ENCODE measurements around the gene ALDH7A1. TPM values are rescaled to one million over a fixed set of nuclear protein-coding genes. Genes with fewer than 3 reads are reported as not detected.
"Not testable (repeated sequence)": the region's sequence is repeated elsewhere in the genome, so short reads cannot be mapped to it uniquely, and the experiment has no call there.

ALDH7A1 gene
- total and polyA plus RNA-seq, 7 experiments from 2014 or later, result 0.51 to 9.9 (median 3.0) TPM

- H3K27ac ChIP-seq (ENCODE audit: low read depth, low read length), result no peak overlapping the region
- H3K4me3 Mint-ChIP-seq, result no peak overlapping the region
- POLR2A ChIA-PET, result no interaction called here
Observed at GRCh38 chr5:126631920-126632319, 36.9 kb upstream of the ALDH7A1 start.

GRCh38 chr5:126628102-126628501 is 33.1 kb upstream of the ALDH7A1 start:
- Mint-ChIP-seq H3K4me1 (peaks cover 0 to 11% (median 0%) of the 10 kb centered on the region in 7 donors), H3K9me3 (no peaks in the 10 kb centered on the region), H3K27ac (peak overlapping the region in 1 of 9 donors; percentile 67), H3K36me3 (peaks cover 3 to 20% (median 6%) of the 10 kb centered on the region in 5 donors), H3K27me3 (no peaks in the 10 kb centered on the region), H3K4me3 (no peak overlapping the region)
- ATAC-seq (no peak), DNase-seq (no peak)
- intact Hi-C loops (cut with micrococcal nuclease), result no loop called here
- Histone ChIP-seq H3K4me3 (ENCODE audit: low read length) (no peak overlapping the region), H3K27ac (ENCODE audit: low read depth, low read length) (no peak overlapping the region), H3K36me3 (ENCODE audit: control insufficient read depth in 2 of 3, insufficient read depth in 3 of 3, low read length in 3 of 3) (peaks cover 4 to 26% (median 10%) of the 10 kb centered on the region in 3 experiments), H3K4me1 (ENCODE audit: control insufficient read depth in 2 of 2, insufficient read depth in 2 of 2, low read length in 2 of 2) (no peaks in the 10 kb centered on the region), H3K27me3 (ENCODE audit: control insufficient read depth in 2 of 2, insufficient read depth in 2 of 2, low read length in 2 of 2) (no peaks in the 10 kb centered on the region), H3K9me3 (ENCODE audit: control insufficient read depth in 2 of 3, low read length in 3 of 3) (no peaks in the 10 kb centered on the region)
- ChIA-PET CTCF (no interaction called here), POLR2A (no interaction called here)

More at GRCh38 chr5:126631920-126632319, 36.9 kb upstream of the ALDH7A1 start:
- no peak for ATAC-seq
- no peaks in the 10 kb centered on the region for H3K9me3 ChIP-seq (ENCODE audit: control insufficient read depth in 2 of 3, low read length in 3 of 3)
- no peak for DNase-seq
- H3K27me3 ChIP-seq (ENCODE audit: control insufficient read depth in 2 of 2, insufficient read depth in 2 of 2, low read length in 2 of 2), result no peaks in the 10 kb centered on the region
- CTCF ChIA-PET, result no interaction called here
- no peaks in the 10 kb centered on the region for H3K27me3 Mint-ChIP-seq
- no peak overlapping the region for H3K27ac Mint-ChIP-seq
- intact Hi-C loops (cut with micrococcal nuclease), result no loop called here
- no peaks in the 10 kb centered on the region for H3K9me3 Mint-ChIP-seq
- H3K4me1 ChIP-seq (ENCODE audit: control insufficient read depth in 2 of 2, insufficient read depth in 2 of 2, low read length in 2 of 2), result no peaks in the 10 kb centered on the region
- no peaks in the 10 kb centered on the region for H3K36me3 Mint-ChIP-seq
- no peaks in the 10 kb centered on the region for H3K4me1 Mint-ChIP-seq
- no peak overlapping the region for H3K4me3 ChIP-seq (ENCODE audit: low read length)
- no peaks in the 10 kb centered on the region for H3K36me3 ChIP-seq (ENCODE audit: control insufficient read depth in 2 of 3, insufficient read depth in 3 of 3, low read length in 3 of 3)

GRCh38 chr5:126624534-126624933 is 29.5 kb upstream of the ALDH7A1 start:
- CTCF ChIA-PET, result no interaction called here
- H3K4me3 Mint-ChIP-seq, result no peak overlapping the region

GRCh38 chr5:126619781-126620180 is 24.8 kb upstream of the ALDH7A1 start:
- H3K27ac Mint-ChIP-seq, result no peak overlapping the region
- ATAC-seq (no peak), DNase-seq (no peak)
- POLR2A ChIA-PET, result no interaction called here
- no peak overlapping the region for H3K4me3 ChIP-seq (ENCODE audit: low read length)
- H3K36me3 Mint-ChIP-seq, result peaks cover 0 to 23% (median 6%) of the 10 kb centered on the region in 5 donors
- intact Hi-C loops (cut with micrococcal nuclease), result no loop called here
- no peaks in the 10 kb centered on the region for H3K27me3 Mint-ChIP-seq
- peaks cover 0 to 17% (median 0%) of the 10 kb centered on the region in 7 donors for H3K4me1 Mint-ChIP-seq
- H3K4me3 Mint-ChIP-seq, result no peak overlapping the region
- peaks cover 10 to 63% (median 21%) of the 10 kb centered on the region in 3 experiments for H3K36me3 ChIP-seq (ENCODE audit: control insufficient read depth in 2 of 3, insufficient read depth in 3 of 3, low read length in 3 of 3)
- CTCF ChIA-PET, result no interaction called here
- no peaks in the 10 kb centered on the region for H3K9me3 ChIP-seq (ENCODE audit: control insufficient read depth in 2 of 3, low read length in 3 of 3)
- H3K4me1 ChIP-seq (ENCODE audit: control insufficient read depth in 2 of 2, insufficient read depth in 2 of 2, low read length in 2 of 2), result no peaks in the 10 kb centered on the region
- no peak overlapping the region for H3K27ac ChIP-seq (ENCODE audit: low read depth, low read length)
- H3K27me3 ChIP-seq (ENCODE audit: control insufficient read depth in 2 of 2, insufficient read depth in 2 of 2, low read length in 2 of 2), result no peaks in the 10 kb centered on the region
- no peaks in the 10 kb centered on the region for H3K9me3 Mint-ChIP-seq

More at GRCh38 chr5:126624534-126624933, 29.5 kb upstream of the ALDH7A1 start:
- H3K4me1 Mint-ChIP-seq, result peaks cover 0 to 11% (median 0%) of the 10 kb centered on the region in 7 donors
- H3K27ac Mint-ChIP-seq, result peak overlapping the region in 1 of 9 donors; percentile 49
- POLR2A ChIA-PET, result no interaction called here
- peaks cover 3 to 21% (median 6%) of the 10 kb centered on the region in 5 donors for H3K36me3 Mint-ChIP-seq
- Histone ChIP-seq H3K36me3 (ENCODE audit: control insufficient read depth in 2 of 3, insufficient read depth in 3 of 3, low read length in 3 of 3) (peaks cover 4 to 45% (median 20%) of the 10 kb centered on the region in 3 experiments), H3K27me3 (ENCODE audit: control insufficient read depth in 2 of 2, insufficient read depth in 2 of 2, low read length in 2 of 2) (no peaks in the 10 kb centered on the region), H3K27ac (ENCODE audit: low read depth, low read length) (no peak overlapping the region), H3K4me3 (ENCODE audit: low read length) (no peak overlapping the region), H3K9me3 (ENCODE audit: control insufficient read depth in 2 of 3, low read length in 3 of 3) (no peaks in the 10 kb centered on the region), H3K4me1 (ENCODE audit: control insufficient read depth in 2 of 2, insufficient read depth in 2 of 2, low read length in 2 of 2) (no peaks in the 10 kb centered on the region)
- intact Hi-C loops (cut with micrococcal nuclease), result no loop called here
- H3K27me3 Mint-ChIP-seq, result no peaks in the 10 kb centered on the region
- ATAC-seq (no peak), DNase-seq (no peak)
- no peaks in the 10 kb centered on the region for H3K9me3 Mint-ChIP-seq

GRCh38 chr5:126617603-126618002 is 22.6 kb upstream of the ALDH7A1 start:
- POLR2A ChIA-PET; intact Hi-C loops (cut with micrococcal nuclease); H3K4me1 ChIP-seq (ENCODE audit: control insufficient read depth in 2 of 2, insufficient read depth in 2 of 2, low read length in 2 of 2); H3K9me3 Mint-ChIP-seq; CTCF ChIA-PET; H3K27me3 Mint-ChIP-seq; H3K4me3 ChIP-seq (ENCODE audit: low read length); H3K4me3 Mint-ChIP-seq; H3K27me3 ChIP-seq (ENCODE audit: control insufficient read depth in 2 of 2, insufficient read depth in 2 of 2, low read length in 2 of 2); H3K27ac Mint-ChIP-seq; H3K27ac ChIP-seq (ENCODE audit: low read depth, low read length); DNase-seq; H3K9me3 ChIP-seq (ENCODE audit: control insufficient read depth in 2 of 3, low read length in 3 of 3); ATAC-seq: not testable (repeated sequence)
- H3K36me3 ChIP-seq (ENCODE audit: control insufficient read depth in 2 of 3, insufficient read depth in 3 of 3, low read length in 3 of 3), result peaks cover 7 to 48% (median 16%) of the 10 kb centered on the region in 3 experiments
- Mint-ChIP-seq H3K4me1 (peaks cover 2 to 18% (median 9%) of the 10 kb centered on the region in 7 donors), H3K36me3 (peaks cover 0 to 15% (median 3%) of the 10 kb centered on the region in 5 donors)

- H3K27me3 Mint-ChIP-seq, result no peaks in the 10 kb centered on the region
- POLR2A ChIA-PET, result no interaction called here
- H3K4me1 ChIP-seq (ENCODE audit: control insufficient read depth in 2 of 2, insufficient read depth in 2 of 2, low read length in 2 of 2), result no peaks in the 10 kb centered on the region
- peak overlapping the region in 2 of 9 donors; percentile 25 to 59 for H3K27ac Mint-ChIP-seq
- H3K4me3 ChIP-seq (ENCODE audit: low read length), result no peak overlapping the region
- intact Hi-C loops (cut with micrococcal nuclease), result no loop called here
- no peaks in the 10 kb centered on the region for H3K9me3 Mint-ChIP-seq
- H3K4me1 Mint-ChIP-seq, result peaks cover 7 to 34% (median 22%) of the 10 kb centered on the region in 7 donors
- no peak for ATAC-seq
- no peak overlapping the region for H3K4me3 Mint-ChIP-seq
- H3K27me3 ChIP-seq (ENCODE audit: control insufficient read depth in 2 of 2, insufficient read depth in 2 of 2, low read length in 2 of 2), result no peaks in the 10 kb centered on the region
- peaks cover 7 to 55% (median 13%) of the 10 kb centered on the region in 3 experiments for H3K36me3 ChIP-seq (ENCODE audit: control insufficient read depth in 2 of 3, insufficient read depth in 3 of 3, low read length in 3 of 3)
- no peak for DNase-seq
- no peak overlapping the region for H3K27ac ChIP-seq (ENCODE audit: low read depth, low read length)
- H3K9me3 ChIP-seq (ENCODE audit: control insufficient read depth in 2 of 3, low read length in 3 of 3), result no peaks in the 10 kb centered on the region
- CTCF ChIA-PET, result no interaction called here
- H3K36me3 Mint-ChIP-seq, result peaks cover 0 to 23% (median 14%) of the 10 kb centered on the region in 5 donors
Observed at GRCh38 chr5:126615286-126615685, 20.3 kb upstream of the ALDH7A1 start.

- CTCF ChIA-PET, result no interaction called here
- H3K36me3 Mint-ChIP-seq, result peaks cover 0 to 24% (median 19%) of the 10 kb centered on the region in 5 donors
- no peaks in the 10 kb centered on the region for H3K9me3 ChIP-seq (ENCODE audit: control insufficient read depth in 2 of 3, low read length in 3 of 3)
- H3K9me3 Mint-ChIP-seq, result no peaks in the 10 kb centered on the region
- H3K27me3 ChIP-seq (ENCODE audit: control insufficient read depth in 2 of 2, insufficient read depth in 2 of 2, low read length in 2 of 2), result no peaks in the 10 kb centered on the region
- H3K4me3 ChIP-seq (ENCODE audit: low read length), result no peak overlapping the region
- H3K4me1 ChIP-seq (ENCODE audit: control insufficient read depth in 2 of 2, insufficient read depth in 2 of 2, low read length in 2 of 2), result no peaks in the 10 kb centered on the region
- peaks cover 6 to 58% (median 7%) of the 10 kb centered on the region in 3 experiments for H3K36me3 ChIP-seq (ENCODE audit: control insufficient read depth in 2 of 3, insufficient read depth in 3 of 3, low read length in 3 of 3)
- H3K4me3 Mint-ChIP-seq, result no peak overlapping the region
- ATAC-seq, result no peak
- intact Hi-C loops (cut with micrococcal nuclease), result no loop called here
- POLR2A ChIA-PET, result no interaction called here
- DNase-seq, result no peak
- H3K27me3 Mint-ChIP-seq, result no peaks in the 10 kb centered on the region
- H3K4me1 Mint-ChIP-seq, result peaks cover 11 to 40% (median 27%) of the 10 kb centered on the region in 7 donors
- no peak overlapping the region for H3K27ac ChIP-seq (ENCODE audit: low read depth, low read length)
- H3K27ac Mint-ChIP-seq, result peak overlapping the region in 2 of 9 donors; percentile 10 to 33
Observed at GRCh38 chr5:126613941-126614592, 19.0 kb upstream of the ALDH7A1 start.

Data from naive thymus-derived CD4-positive, alpha-beta T cell (primary cell).